ENCODE data around the gene PKIB. TPM values are rescaled to one million over a fixed set of nuclear protein-coding genes. Genes with fewer than 3 reads are reported as not detected.

Gene PKIB
- total and polyA plus RNA-seq, 9 donors, result 0.36 to 2.7 (median 0.98) TPM; not detected in 1

GRCh38 chr6:122604676-122605075, 5.5 kb upstream of the PKIB start:
- TF ChIP-seq EP300 (IDR thresholded peaks at IDR 0.05) (no peak), POLR2A (IDR thresholded peaks at IDR 0.05) (no peak), CTCF (IDR thresholded peaks at IDR 0.05) (no peak)
- no peak overlapping the region for H3K4me3 ChIP-seq
- intact Hi-C loops (cut with DNase I), result no loop called here
- no peak overlapping the region for H3K27ac ChIP-seq
- no peak for DNase-seq
- H3K4me1 ChIP-seq (ENCODE audit: insufficient read depth), result no peaks in the 10 kb centered on the region
- H3K36me3 ChIP-seq, result no peaks in the 10 kb centered on the region
- H3K9me3 ChIP-seq, result no peaks in the 10 kb centered on the region
- H3K27me3 ChIP-seq, result no peaks in the 10 kb centered on the region

GRCh38 chr6:122610690-122611455, 668 bp downstream of the PKIB start:
- no peak for TF ChIP-seq EP300 (IDR thresholded peaks at IDR 0.05)
- no peak for TF ChIP-seq POLR2A (IDR thresholded peaks at IDR 0.05)
- no peak for TF ChIP-seq CTCF (IDR thresholded peaks at IDR 0.05)
- 3 to 4% (median 3%) methylated on average over 42 of the region's 42 CpGs for WGBS, 3 donors
- peak in 1 of 5 donors; percentile 12 for DNase-seq
- Histone ChIP-seq H3K4me1 (ENCODE audit: insufficient read depth) (peaks cover 8% of the 10 kb centered on the region), H3K36me3 (no peaks in the 10 kb centered on the region), H3K27me3 (no peaks in the 10 kb centered on the region), H3K9me3 (no peaks in the 10 kb centered on the region), H3K4me3 (peak overlapping the region; percentile 39), H3K27ac (no peak overlapping the region)
- intact Hi-C loops (cut with DNase I), result no loop called here

GRCh38 chr6:122612838-122613237, 2.6 kb downstream of the PKIB start:
- 74 to 89% (median 87%) methylated on average over 3 of the region's 3 CpGs for WGBS, 3 donors
- no peak for DNase-seq
- no peaks in the 10 kb centered on the region for H3K9me3 ChIP-seq
- H3K27me3 ChIP-seq, result no peaks in the 10 kb centered on the region
- H3K4me1 ChIP-seq (ENCODE audit: insufficient read depth), result peaks cover 8% of the 10 kb centered on the region
- intact Hi-C loops (cut with DNase I), result no loop called here
- H3K4me3 ChIP-seq, result no peak overlapping the region
- H3K27ac ChIP-seq, result no peak overlapping the region
- no peak for TF ChIP-seq POLR2A (IDR thresholded peaks at IDR 0.05)
- TF ChIP-seq CTCF (IDR thresholded peaks at IDR 0.05), result no peak
- TF ChIP-seq EP300 (IDR thresholded peaks at IDR 0.05), result no peak
- no peaks in the 10 kb centered on the region for H3K36me3 ChIP-seq

GRCh38 chr6:122614303-122614702, 4.1 kb downstream of the PKIB start:
- H3K9me3 ChIP-seq, result no peaks in the 10 kb centered on the region
- H3K4me3 ChIP-seq, result no peak overlapping the region
- TF ChIP-seq POLR2A (IDR thresholded peaks at IDR 0.05) (no peak), EP300 (IDR thresholded peaks at IDR 0.05) (no peak), CTCF (IDR thresholded peaks at IDR 0.05) (no peak)
- H3K4me1 ChIP-seq (ENCODE audit: insufficient read depth), result peaks cover 8% of the 10 kb centered on the region
- no peaks in the 10 kb centered on the region for H3K36me3 ChIP-seq
- DNase-seq, result no peak
- intact Hi-C loops (cut with DNase I), result no loop called here
- no peak overlapping the region for H3K27ac ChIP-seq
- H3K27me3 ChIP-seq, result no peaks in the 10 kb centered on the region
- 0 to 10% (median 3%) methylated on average over 1 of the region's 1 CpG for WGBS, 3 donors

All from ovary (tissue), 9 donors.